SK-N-SH treated with all-trans-retinoic acid at 6 μM for 48 hours (cell line): Measurements from ENCODE around the gene KCNMA1.

ENCODE experiments used
- ARNTL ChIP-seq: fragments of 450-650 bp; formaldehyde crosslinking; IDR thresholded peaks from 2 replicates; pipeline ENCODE4 v1.5.0; 2020; ENCODE audit warnings: low read depth, mild to moderate bottlenecking, moderate library complexity, borderline replicate concordance
- CSRNP3 ChIP-seq: fragments of 250-450 bp; sonication (Bioruptor Pico); IDR thresholded peaks from 2 replicates; pipeline ENCODE4 v1.5.1; 2021; ENCODE audit warnings: mild to moderate bottlenecking, moderate library complexity
- ESRRG ChIP-seq: fragments of 250-450 bp; sonication (Bioruptor Pico); IDR thresholded peaks from 2 replicates; pipeline ENCODE4 v1.6.1; 2021; ENCODE audit warnings: mild to moderate bottlenecking
- GLIS3 ChIP-seq: fragments of 250-450 bp; sonication (Bioruptor Pico); IDR thresholded peaks from 2 replicates; pipeline ENCODE4 v1.5.0; 2020; ENCODE audit warnings: mild to moderate bottlenecking, moderate library complexity
- PATZ1 ChIP-seq: fragments of 250-450 bp; sonication (Bioruptor Pico); IDR thresholded peaks from 2 replicates; pipeline ENCODE4 v1.8.0; 2020; ENCODE audit warnings: mild to moderate bottlenecking, moderate library complexity, borderline replicate concordance
- PPARA ChIP-seq: fragments of 250-450 bp; sonication (Bioruptor Pico); IDR thresholded peaks from 2 replicates; pipeline ENCODE4 v1.5.0; 2020; ENCODE audit warnings: mild to moderate bottlenecking, borderline replicate concordance
- RARB ChIP-seq: fragments of 250-450 bp; sonication (Bioruptor Pico); IDR thresholded peaks from 2 replicates; pipeline ENCODE4 v1.8.0; 2021; ENCODE audit warnings: mild to moderate bottlenecking, moderate library complexity
- SNAI2 ChIP-seq: fragments of 250-450 bp; sonication (Bioruptor Pico); IDR thresholded peaks from 2 replicates; pipeline ENCODE4 v1.5.0; 2020; ENCODE audit warnings: mild to moderate bottlenecking, moderate library complexity
- TCF4 ChIP-seq: fragments of 250-450 bp; sonication (Bioruptor Pico); IDR thresholded peaks from 2 replicates; pipeline ENCODE4 v1.8.0; 2021; ENCODE audit warnings: mild to moderate bottlenecking, moderate library complexity, borderline replicate concordance
- TOX ChIP-seq: fragments of 250-450 bp; sonication (Bioruptor Pico); IDR thresholded peaks from 2 replicates; pipeline ENCODE4 v1.8.0; 2021; ENCODE audit warnings: mild to moderate bottlenecking, moderate library complexity, borderline replicate concordance
- ZFP3 ChIP-seq: fragments of 250-450 bp; sonication (Bioruptor Pico); IDR thresholded peaks from 2 replicates; pipeline ENCODE4 v1.5.0; 2020; ENCODE audit warnings: mild to moderate bottlenecking, moderate library complexity
- ZNF70 ChIP-seq: fragments of 450-650 bp; formaldehyde crosslinking; IDR thresholded peaks from 2 replicates; pipeline ENCODE4 v1.5.0; 2020; ENCODE audit warnings: mild to moderate bottlenecking, moderate library complexity

- TF ChIP-seq RARB: no peak
- TF ChIP-seq PPARA (CRISPR knock-in tag): no peak
- no peak for TF ChIP-seq GLIS3 (CRISPR knock-in tag)
- TF ChIP-seq ESRRG (CRISPR knock-in tag): no peak
- TF ChIP-seq TCF4 (CRISPR knock-in tag): no peak
- TF ChIP-seq PATZ1 (CRISPR knock-in tag): no peak
- TF ChIP-seq ZNF70: no peak
- TF ChIP-seq CSRNP3 (CRISPR knock-in tag): no peak
- no peak for TF ChIP-seq TOX
- TF ChIP-seq ARNTL: no peak
- TF ChIP-seq SNAI2 (CRISPR knock-in tag): no peak
- no peak for TF ChIP-seq ZFP3 (CRISPR knock-in tag)
These were observed 609.6 kb downstream of the KCNMA1 start for GRCh38 chr10:77028042-77028441.
